Testis (tissue), 3 donors: ENCODE measurements around the gene SLC22A16. TPM values are rescaled to one million over a fixed set of nuclear protein-coding genes. Genes with fewer than 3 reads are reported as not detected.

Experiments
- DNase-seq: peaks from one replicate; pipeline ENCODE4 v3.0.0-alpha.2; 2019
- H3K27ac ChIP-seq, 2 donors: fragments of 200-600 bp; sonication (generic); one replicate each; pipeline ENCODE4 v1.5.1; 2019
- H3K27me3 ChIP-seq: fragments of 200-600 bp; sonication (generic); one replicate; pipeline ENCODE4 v1.5.1; 2019
- H3K36me3 ChIP-seq: fragments of 200-600 bp; sonication (generic); one replicate; pipeline ENCODE4 v1.5.1; 2017; ENCODE audit warnings: low read depth; ENCODE audit errors: missing control alignments
- H3K4me1 ChIP-seq: fragments of 200-600 bp; sonication (generic); one replicate; pipeline ENCODE4 v1.5.1; 2019
- H3K4me3 ChIP-seq, 2 donors: fragments of 200-600 bp; sonication (generic); one replicate each; pipeline ENCODE4 v1.5.1; 2017 to 2019
- H3K9me3 ChIP-seq: fragments of 200-600 bp; sonication (generic); one replicate; pipeline ENCODE4 v1.5.1; 2017
- POLR2A ChIP-seq: fragments of 450-650 bp; IDR thresholded peaks from one replicate; pipeline ENCODE4 v1.6.1; 2017; ENCODE audit warnings: antibody characterized with exemption, mild to moderate bottlenecking, moderate library complexity
- WGBS, 2 donors: methylation state at CpG; one replicate each; pipeline ENCODE4 v1.1.5; 2018; 5-methylcytosine and 5-hydroxymethylcytosine counted together
- intact Hi-C: fragments of 100-400 bp; cut with DNase I; formaldehyde crosslinking; loops from one replicate; pipeline ENCODE4 v1.15.1; 2023; ENCODE audit warnings: low total_unique reads
- polyA plus RNA-seq: library from polyadenylated mRNA; stranded (reverse); fragments of 350-450 nt; fragmentation: Illumina TruSeq; extraction: RNeasy Lipid Tissue Mini Kit (QIAGEN cat#74804); gene quantifications from one replicate; pipeline ENCODE4 v1.2.3, GENCODE V29; 2014; ENCODE audit warnings: low read depth, low replicate concordance; ENCODE audit not compliant: insufficient read depth
- total RNA-seq, 2 donors: library from RNA; depleted of rRNA; stranded (reverse); fragments of >200 nt; gene quantifications; one replicate each; pipeline ENCODE4 v1.2.3, GENCODE V29; 2016
- TF ChIP-seq, protein P1 (sequence below), 3 experiments: fragments of 450-650 bp in 2 of 3; fragments of 200-600 bp in 1 of 3; sonication (generic) in 1 of 3; IDR thresholded peaks; one replicate each; pipeline ENCODE4 v1.5.1; 2016 to 2019; ENCODE audit warnings: antibody characterized with exemption in 3 of 3, mild to moderate bottlenecking in 2 of 3, moderate library complexity in 1 of 3

Gene SLC22A16
- total and polyA plus RNA-seq, 3 donors from 2014 or later = 17.2 to 49.5 (median 25.0) TPM

DNA sequence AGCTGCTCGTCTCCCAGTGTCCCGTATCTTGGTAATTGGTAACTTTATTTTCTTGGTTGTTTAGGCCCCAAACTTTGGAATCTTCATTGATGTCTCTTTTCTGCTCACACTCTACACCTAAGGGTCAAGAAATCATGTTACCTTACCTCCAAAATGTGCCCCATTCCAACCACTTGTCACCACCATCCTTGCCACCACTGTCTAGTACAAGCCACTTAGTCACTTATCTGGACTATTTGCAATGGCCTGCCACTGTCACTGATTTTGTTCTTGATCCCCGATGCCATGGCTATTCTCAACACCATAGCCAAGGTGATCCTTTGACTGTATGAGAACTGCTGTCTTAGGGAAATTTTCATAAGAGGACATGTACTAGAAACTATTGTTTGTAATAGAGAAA, 46.0 kb upstream of the SLC22A16 start:
- DNase-seq = no peak
- Histone ChIP-seq H3K4me3 (no peak overlapping the region), H3K4me1 (no peaks in the 10 kb centered on the region), H3K27me3 (no peaks in the 10 kb centered on the region), H3K27ac (no peak overlapping the region), H3K9me3 (no peaks in the 10 kb centered on the region), H3K36me3 (no peaks in the 10 kb centered on the region)
- TF ChIP-seq, protein P1, sequence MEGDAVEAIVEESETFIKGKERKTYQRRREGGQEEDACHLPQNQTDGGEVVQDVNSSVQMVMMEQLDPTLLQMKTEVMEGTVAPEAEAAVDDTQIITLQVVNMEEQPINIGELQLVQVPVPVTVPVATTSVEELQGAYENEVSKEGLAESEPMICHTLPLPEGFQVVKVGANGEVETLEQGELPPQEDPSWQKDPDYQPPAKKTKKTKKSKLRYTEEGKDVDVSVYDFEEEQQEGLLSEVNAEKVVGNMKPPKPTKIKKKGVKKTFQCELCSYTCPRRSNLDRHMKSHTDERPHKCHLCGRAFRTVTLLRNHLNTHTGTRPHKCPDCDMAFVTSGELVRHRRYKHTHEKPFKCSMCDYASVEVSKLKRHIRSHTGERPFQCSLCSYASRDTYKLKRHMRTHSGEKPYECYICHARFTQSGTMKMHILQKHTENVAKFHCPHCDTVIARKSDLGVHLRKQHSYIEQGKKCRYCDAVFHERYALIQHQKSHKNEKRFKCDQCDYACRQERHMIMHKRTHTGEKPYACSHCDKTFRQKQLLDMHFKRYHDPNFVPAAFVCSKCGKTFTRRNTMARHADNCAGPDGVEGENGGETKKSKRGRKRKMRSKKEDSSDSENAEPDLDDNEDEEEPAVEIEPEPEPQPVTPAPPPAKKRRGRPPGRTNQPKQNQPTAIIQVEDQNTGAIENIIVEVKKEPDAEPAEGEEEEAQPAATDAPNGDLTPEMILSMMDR (IDR thresholded peaks at IDR 0.05) = no peak
- TF ChIP-seq POLR2A = no peak
- intact Hi-C loops = loop anchor here (10.0 kb wide), 1 partner anchor 422 kb away; no protein-coding TSS in a partner anchor
- 79 to 94% methylated on average over 3 of the region's 3 CpGs for WGBS, 2 donors

- no peak overlapping the region for H3K4me3 ChIP-seq
- intact Hi-C loops = loop anchor here (10.0 kb wide), 1 partner anchor 424 kb away; no protein-coding TSS in a partner anchor
- H3K4me1 ChIP-seq = no peaks in the 10 kb centered on the region
- no peaks in the 10 kb centered on the region for H3K36me3 ChIP-seq
- WGBS, 2 donors = 55 to 77% methylated on average over 17 of the region's 17 CpGs
- no peak overlapping the region for H3K27ac ChIP-seq
- DNase-seq = no peak
- TF ChIP-seq, protein P1 (IDR thresholded peaks at IDR 0.05) = no peak
- TF ChIP-seq POLR2A = no peak
- no peaks in the 10 kb centered on the region for H3K9me3 ChIP-seq
- no peaks in the 10 kb centered on the region for H3K27me3 ChIP-seq
Measured at GRCh38 chr6:110520992-110521543, 44.7 kb upstream of the SLC22A16 start.

DNA sequence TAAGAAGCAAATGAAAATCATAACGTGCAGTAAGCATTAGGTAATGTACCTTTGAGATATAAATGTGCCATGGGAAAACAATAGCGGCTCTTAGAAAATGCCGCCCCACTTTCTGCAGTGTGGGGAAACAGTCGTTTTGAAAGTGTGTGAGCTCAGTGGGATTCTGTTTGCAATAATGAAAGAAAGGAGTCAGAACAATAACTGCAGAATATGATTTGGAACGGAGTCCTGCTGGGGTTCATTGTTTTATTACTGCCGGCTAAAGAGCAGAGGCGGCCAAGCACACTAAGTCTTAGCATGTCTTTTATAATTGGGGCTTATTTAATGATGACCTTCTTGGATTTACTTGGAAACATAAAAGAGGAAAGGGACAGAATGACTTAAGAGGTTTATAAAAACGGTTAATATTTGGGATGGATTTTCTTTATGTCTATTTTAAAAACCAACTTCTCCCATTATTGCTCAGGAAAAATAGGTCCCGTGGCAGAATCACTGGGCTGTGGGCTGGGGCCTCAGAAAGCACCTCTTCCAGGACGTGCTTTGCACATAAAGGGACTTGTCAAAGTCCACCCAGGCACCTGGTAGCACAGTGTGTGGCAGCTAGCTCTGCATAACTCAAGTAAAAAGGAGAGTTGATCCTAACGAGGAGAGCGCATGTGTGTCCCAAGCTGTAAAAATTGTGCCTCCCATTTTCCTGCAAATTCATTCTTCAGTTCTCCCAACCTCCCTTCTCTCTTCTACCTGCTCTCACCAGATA, 44.0 kb upstream of the SLC22A16 start:
- H3K4me1 ChIP-seq = no peaks in the 10 kb centered on the region
- no peaks in the 10 kb centered on the region for H3K27me3 ChIP-seq
- intact Hi-C loops = loop anchor here (10.0 kb wide), 1 partner anchor 424 kb away; no protein-coding TSS in a partner anchor
- 33 to 53% methylated on average over 12 of the region's 12 CpGs for WGBS, 2 donors
- H3K4me3 ChIP-seq = no peak overlapping the region
- H3K36me3 ChIP-seq = no peaks in the 10 kb centered on the region
- H3K9me3 ChIP-seq = no peaks in the 10 kb centered on the region
- no peak for TF ChIP-seq POLR2A
- TF ChIP-seq, protein P1 (IDR thresholded peaks at IDR 0.05) = no peak
- no peak for DNase-seq
- no peak overlapping the region for H3K27ac ChIP-seq

- H3K4me3 ChIP-seq = no peak overlapping the region
- intact Hi-C loops = no loop called here
- H3K9me3 ChIP-seq = no peaks in the 10 kb centered on the region
- H3K4me1 ChIP-seq = no peaks in the 10 kb centered on the region
- TF ChIP-seq POLR2A = no peak
- TF ChIP-seq, protein P1 (IDR thresholded peaks at IDR 0.05) = no peak
- H3K36me3 ChIP-seq = no peaks in the 10 kb centered on the region
- DNase-seq = no peak
- H3K27ac ChIP-seq = no peak overlapping the region
- no peaks in the 10 kb centered on the region for H3K27me3 ChIP-seq
- WGBS, 2 donors = 69 to 70% methylated on average over 9 of the region's 9 CpGs
Measured at GRCh38 chr6:110517601-110518281, 41.3 kb upstream of the SLC22A16 start.
